GM12892 (cell line): ENCODE data around the gene ATXN7.

ENCODE experiments used
- POLR2A ChIP-seq: IDR thresholded peaks from 2 replicates; pipeline ENCODE4 v1.6.1; 2011; ENCODE audit warnings: low read depth, low read length, control low read depth
- POLR2AphosphoS5 ChIP-seq: IDR thresholded peaks from 2 replicates; pipeline ENCODE4 v1.6.1; 2011; ENCODE audit warnings: low read depth, low read length, control low read depth
- TAF1 ChIP-seq: IDR thresholded peaks from 2 replicates; pipeline ENCODE4 v1.6.1; 2011; ENCODE audit warnings: low read depth, mild to moderate bottlenecking, control low read depth, low read length, borderline replicate concordance

- TF ChIP-seq POLR2AphosphoS5 (no peak), POLR2A (no peak), TAF1 (no peak)
Observed at GRCh38 chr3:63947594-63947993, 83.9 kb downstream of the ATXN7 start.
